Nephron progenitor cell (in vitro differentiated cells): ENCODE measurements around the gene RHBDF2.

Experiments used
- DNase-seq: peaks from one replicate; pipeline ENCODE4 v3.0.0; 2021
- H3K27ac Mint-ChIP-seq: 2 replicates; pipeline ENCODE4 v1.8.0; 2021; ENCODE audit warnings: mild to moderate bottlenecking, moderate library complexity, mixed read lengths
- H3K27me3 Mint-ChIP-seq: 2 replicates; pipeline ENCODE4 v1.8.0; 2021; ENCODE audit warnings: mild to moderate bottlenecking, low read depth, mixed read lengths; ENCODE audit not compliant: poor library complexity
- H3K36me3 Mint-ChIP-seq: 2 replicates; pipeline ENCODE4 v1.8.0; 2021; ENCODE audit warnings: low read depth, mixed read lengths
- H3K4me1 Mint-ChIP-seq: 2 replicates; pipeline ENCODE4 v1.8.0; 2021; ENCODE audit warnings: mixed read lengths
- H3K4me3 Mint-ChIP-seq: 2 replicates; pipeline ENCODE4 v1.8.0; 2021; ENCODE audit warnings: mild to moderate bottlenecking, moderate library complexity, mixed read lengths
- H3K9me3 Mint-ChIP-seq: 2 replicates; pipeline ENCODE4 v1.8.0; 2021; ENCODE audit warnings: mild to moderate bottlenecking, moderate library complexity, mixed read lengths
- CTCF ChIP-seq: fragments of 200-600 bp; sonication (generic); IDR thresholded peaks from 2 replicates; pipeline ENCODE4 v1.5.0; 2021; ENCODE audit warnings: antibody characterized with exemption

Gene RHBDF2

GRCh38 chr17:76442341-76443338, 58.6 kb downstream of the RHBDF2 start:
- H3K27ac Mint-ChIP-seq: no peak overlapping the region
- no peaks in the 10 kb centered on the region for H3K9me3 Mint-ChIP-seq
- TF ChIP-seq CTCF: no peak
- no peak for DNase-seq
- H3K4me1 Mint-ChIP-seq: peaks cover 81% of the 10 kb centered on the region
- peaks cover 5% of the 10 kb centered on the region for H3K27me3 Mint-ChIP-seq
- H3K36me3 Mint-ChIP-seq: peaks cover 18% of the 10 kb centered on the region
- H3K4me3 Mint-ChIP-seq: no peak overlapping the region

DNA sequence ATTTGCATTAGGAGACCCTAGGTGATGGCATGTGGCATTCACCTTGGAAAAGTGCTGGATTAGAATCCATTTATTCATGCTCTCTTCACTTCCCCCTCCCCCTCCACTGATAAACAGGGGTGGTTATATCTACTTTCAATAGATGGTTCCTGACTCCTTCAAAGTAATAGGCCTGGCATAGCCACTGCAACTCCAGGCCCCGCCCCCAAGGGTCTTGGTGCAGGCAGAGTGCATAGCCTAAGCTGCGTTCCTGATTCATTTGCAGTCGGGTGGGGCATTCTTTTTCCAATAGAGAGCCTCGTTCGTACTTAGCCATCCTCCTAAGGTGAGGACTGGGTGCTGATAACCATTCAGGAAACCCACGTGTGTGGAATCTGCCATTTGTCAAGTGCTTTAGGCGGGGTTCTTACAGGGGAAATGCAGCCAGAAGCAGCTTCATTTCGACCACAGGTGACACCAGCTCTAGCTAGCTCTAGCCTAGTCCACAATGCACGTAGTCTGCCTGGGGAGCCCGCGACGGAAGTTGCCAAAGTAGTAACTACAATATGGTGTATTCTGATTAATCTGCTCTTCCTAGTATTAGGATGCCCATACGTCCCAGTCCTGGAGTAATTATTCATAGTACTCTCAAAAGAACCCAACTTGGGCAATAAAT, 59.4 kb downstream of the RHBDF2 start:
- Mint-ChIP-seq H3K4me1 (peaks cover 74% of the 10 kb centered on the region), H3K27ac (no peak overlapping the region), H3K36me3 (peaks cover 18% of the 10 kb centered on the region), H3K27me3 (peaks cover 5% of the 10 kb centered on the region), H3K9me3 (no peaks in the 10 kb centered on the region), H3K4me3 (no peak overlapping the region)
- DNase-seq: no peak
- TF ChIP-seq CTCF: no peak

GRCh38 chr17:76440751-76441362, 60.4 kb downstream of the RHBDF2 start:
- no peak for DNase-seq
- H3K9me3 Mint-ChIP-seq: no peaks in the 10 kb centered on the region
- H3K27me3 Mint-ChIP-seq: peaks cover 5% of the 10 kb centered on the region
- H3K4me1 Mint-ChIP-seq: peaks cover 69% of the 10 kb centered on the region
- no peak for TF ChIP-seq CTCF
- H3K27ac Mint-ChIP-seq: no peak overlapping the region
- H3K4me3 Mint-ChIP-seq: no peak overlapping the region
- H3K36me3 Mint-ChIP-seq: peaks cover 23% of the 10 kb centered on the region

DNA sequence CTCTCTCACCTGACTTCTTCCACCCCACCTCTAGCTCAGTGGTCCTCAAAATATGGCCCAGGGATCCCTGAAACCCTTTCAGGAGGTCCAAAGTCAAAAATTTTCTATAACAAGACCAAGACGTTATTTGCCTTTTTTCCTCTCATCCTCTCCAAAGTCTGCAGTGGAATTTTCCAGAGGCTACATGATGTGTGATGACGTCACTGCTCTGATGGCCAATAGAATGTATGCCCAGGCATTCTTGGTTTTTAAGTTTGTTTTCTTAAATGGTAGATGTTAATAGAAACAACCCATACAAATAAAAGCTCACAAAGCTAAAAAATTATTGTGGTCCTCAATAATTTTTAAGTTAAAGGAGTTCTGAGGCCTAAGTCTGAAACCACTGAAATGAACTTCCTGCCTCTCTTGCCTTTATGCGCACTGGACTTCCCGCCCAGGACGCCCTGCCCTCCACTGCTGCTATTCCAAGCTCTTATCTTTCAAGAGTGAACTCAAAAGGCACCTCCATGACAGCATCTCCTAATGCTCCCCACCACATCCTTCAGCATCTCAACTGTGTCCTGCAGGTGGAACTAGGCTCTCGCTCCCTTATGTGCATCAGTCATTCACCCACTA, 61.8 kb downstream of the RHBDF2 start:
- peaks cover 34% of the 10 kb centered on the region for H3K36me3 Mint-ChIP-seq
- peak overlapping the region; percentile 3 for H3K27ac Mint-ChIP-seq
- peaks cover 56% of the 10 kb centered on the region for H3K4me1 Mint-ChIP-seq
- no peak for DNase-seq
- no peaks in the 10 kb centered on the region for H3K9me3 Mint-ChIP-seq
- H3K4me3 Mint-ChIP-seq: no peak overlapping the region
- no peak for TF ChIP-seq CTCF
- peaks cover 5% of the 10 kb centered on the region for H3K27me3 Mint-ChIP-seq

GRCh38 chr17:76438906-76439305, 62.3 kb downstream of the RHBDF2 start:
- Mint-ChIP-seq H3K9me3 (no peaks in the 10 kb centered on the region), H3K27me3 (peaks cover 5% of the 10 kb centered on the region), H3K27ac (no peak overlapping the region), H3K4me1 (peaks cover 61% of the 10 kb centered on the region), H3K4me3 (no peak overlapping the region), H3K36me3 (peaks cover 39% of the 10 kb centered on the region)
- no peak for TF ChIP-seq CTCF
- no peak for DNase-seq
